Suprapubic skin (tissue), 3 donors: ENCODE measurements around the gene DBI.

ENCODE experiments used
- POLR2A ChIP-seq, 2 donors: fragments of 450-650 bp; IDR thresholded peaks; one replicate each; pipeline ENCODE4 v1.6.1; 2017; ENCODE audit warnings: antibody characterized with exemption in 2 of 2, mild to moderate bottlenecking in 2 of 2, moderate library complexity in 2 of 2
- TF ChIP-seq, protein P1 (sequence below), 2 donors: fragments of 200-600 bp in 1 of 2; fragments of 450-650 bp in 1 of 2; sonication (generic) in 1 of 2; IDR thresholded peaks; one replicate each; pipeline ENCODE4 v1.5.1; 2016 to 2019; ENCODE audit warnings: antibody characterized with exemption in 2 of 2, mild to moderate bottlenecking in 1 of 2, moderate library complexity in 1 of 2

DNA sequence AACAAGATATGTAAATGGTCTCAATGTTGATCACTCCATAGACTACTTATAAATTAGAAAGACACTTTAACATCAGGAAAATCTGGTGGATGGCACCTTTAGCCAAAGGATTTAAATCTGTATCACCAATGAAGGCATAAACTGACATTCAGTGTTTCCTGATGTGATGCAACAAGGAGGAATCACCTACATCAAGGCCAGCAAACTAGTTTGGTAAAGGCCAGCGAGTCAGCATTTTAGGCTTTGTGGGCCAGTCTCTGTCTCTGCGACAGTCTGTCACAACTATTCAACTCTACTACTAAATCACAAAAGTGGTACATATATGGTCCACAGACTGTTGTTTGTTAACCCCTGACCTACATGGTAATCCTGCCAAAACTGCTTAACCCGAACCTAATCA is 33.4 kb upstream of the DBI start:
- TF ChIP-seq, protein P1, sequence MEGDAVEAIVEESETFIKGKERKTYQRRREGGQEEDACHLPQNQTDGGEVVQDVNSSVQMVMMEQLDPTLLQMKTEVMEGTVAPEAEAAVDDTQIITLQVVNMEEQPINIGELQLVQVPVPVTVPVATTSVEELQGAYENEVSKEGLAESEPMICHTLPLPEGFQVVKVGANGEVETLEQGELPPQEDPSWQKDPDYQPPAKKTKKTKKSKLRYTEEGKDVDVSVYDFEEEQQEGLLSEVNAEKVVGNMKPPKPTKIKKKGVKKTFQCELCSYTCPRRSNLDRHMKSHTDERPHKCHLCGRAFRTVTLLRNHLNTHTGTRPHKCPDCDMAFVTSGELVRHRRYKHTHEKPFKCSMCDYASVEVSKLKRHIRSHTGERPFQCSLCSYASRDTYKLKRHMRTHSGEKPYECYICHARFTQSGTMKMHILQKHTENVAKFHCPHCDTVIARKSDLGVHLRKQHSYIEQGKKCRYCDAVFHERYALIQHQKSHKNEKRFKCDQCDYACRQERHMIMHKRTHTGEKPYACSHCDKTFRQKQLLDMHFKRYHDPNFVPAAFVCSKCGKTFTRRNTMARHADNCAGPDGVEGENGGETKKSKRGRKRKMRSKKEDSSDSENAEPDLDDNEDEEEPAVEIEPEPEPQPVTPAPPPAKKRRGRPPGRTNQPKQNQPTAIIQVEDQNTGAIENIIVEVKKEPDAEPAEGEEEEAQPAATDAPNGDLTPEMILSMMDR (IDR thresholded peaks at IDR 0.05), result no peak
- no peak for TF ChIP-seq POLR2A (IDR thresholded peaks at IDR 0.05)
